HG03342 (cell line): ENCODE data around the gene SYNE2.

Experiments
- ATAC-seq: cut with Tn5 transposase; IDR thresholded peaks from one replicate; pipeline ENCODE4 v1.9.1; 2021; ENCODE audit warnings: mild to moderate bottlenecking, moderate library complexity; ENCODE audit not compliant: unreplicated experiment

The SYNE2 gene

DNA sequence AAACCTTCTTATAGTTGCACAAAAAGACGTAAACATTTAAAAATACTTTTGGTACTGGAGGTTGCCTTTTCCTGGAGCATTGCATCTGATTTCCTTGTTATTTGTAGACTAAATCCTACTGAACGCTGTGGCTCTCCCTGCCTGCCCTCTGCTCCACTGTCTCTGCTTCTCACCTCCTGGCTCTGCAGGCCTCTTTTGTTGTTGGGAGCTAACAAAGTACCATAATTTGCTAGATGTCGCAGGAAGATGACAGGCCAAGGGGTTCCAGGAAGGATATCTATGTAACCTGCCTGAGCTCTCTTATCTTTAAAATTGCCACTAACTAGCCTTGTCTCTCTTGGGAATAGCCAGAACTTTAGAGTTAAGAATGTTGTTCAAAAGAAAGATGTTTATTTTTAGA is 21.4 kb downstream of the SYNE2 start:
- ATAC-seq: no peak

DNA sequence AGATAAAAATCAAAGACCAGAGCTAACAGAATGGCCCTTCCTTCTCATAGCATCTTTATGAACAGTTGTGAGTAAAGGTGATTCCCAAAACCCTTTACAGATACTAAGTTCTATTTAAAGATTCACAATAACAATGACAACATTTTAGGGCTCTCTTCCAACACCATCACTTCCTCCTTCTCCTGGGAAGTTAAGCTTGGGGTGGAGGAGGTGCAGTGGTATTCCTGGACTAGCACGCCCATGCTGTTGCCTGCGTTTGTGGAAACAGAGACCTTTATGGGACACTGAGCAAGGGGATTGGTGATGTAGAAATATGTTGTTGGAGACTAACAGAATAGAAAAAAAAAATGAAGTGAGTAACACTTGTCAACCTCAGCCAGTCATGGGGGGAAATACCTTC is 22.5 kb downstream of the SYNE2 start:
- no peak for ATAC-seq

DNA sequence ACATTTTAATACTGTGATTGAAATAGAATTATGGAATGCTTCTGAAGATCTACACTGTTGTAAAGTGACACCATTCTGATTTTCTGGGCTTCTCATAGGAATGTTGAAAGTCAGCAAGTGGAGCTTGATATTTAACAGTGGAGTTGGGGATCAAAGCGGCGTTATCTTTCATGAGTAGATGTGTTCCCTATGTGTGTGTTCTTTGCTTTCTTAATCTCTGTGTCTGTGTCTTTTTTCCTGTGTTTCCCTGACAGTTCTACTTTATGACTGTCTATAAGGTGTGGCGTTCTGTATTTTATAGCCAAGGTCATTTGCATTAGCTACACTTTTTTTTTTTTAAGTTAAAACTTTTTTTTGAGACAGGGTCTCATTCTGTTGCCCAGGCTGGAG is 24.7 kb downstream of the SYNE2 start:
- ATAC-seq: no peak

DNA sequence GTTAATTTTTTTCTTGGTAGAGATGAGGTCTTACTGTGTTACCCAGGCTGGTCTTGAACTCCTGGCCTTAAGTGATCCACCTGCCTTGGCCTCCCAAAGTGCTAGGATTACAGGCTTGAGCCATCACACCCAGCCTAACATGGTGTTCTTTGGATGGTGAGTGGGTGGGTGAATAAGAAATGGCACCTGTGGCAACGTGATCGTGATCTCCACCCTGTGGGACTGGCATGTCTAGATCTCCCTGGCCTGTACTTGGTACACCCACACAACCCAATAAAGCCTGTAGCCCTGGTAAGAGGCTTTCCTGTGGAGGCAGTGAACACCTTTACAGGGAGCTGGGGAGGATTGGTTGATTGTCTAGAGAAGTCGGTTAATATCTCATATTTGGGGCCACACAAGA is 25.2 kb downstream of the SYNE2 start:
- no peak for ATAC-seq

DNA sequence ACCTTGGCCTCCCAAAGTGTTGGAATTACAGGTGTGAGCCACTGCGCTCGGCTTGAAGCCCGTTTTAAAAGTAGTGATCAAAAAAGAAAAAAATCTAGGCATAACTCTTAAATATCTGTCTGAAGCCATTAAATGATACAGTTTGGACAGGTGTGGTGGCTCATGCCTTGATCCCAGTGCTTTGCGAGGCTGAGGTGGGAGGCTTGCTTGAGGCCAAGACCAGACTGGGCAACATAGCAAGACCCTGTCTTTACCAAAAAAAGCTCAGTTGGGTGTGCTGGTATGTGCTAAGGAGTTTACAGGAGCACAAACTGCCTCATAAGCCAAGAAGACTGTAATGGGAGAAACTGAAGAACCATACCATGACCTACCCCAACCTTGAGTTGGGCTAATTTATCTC is 26.0 kb downstream of the SYNE2 start:
- ATAC-seq: no peak

DNA sequence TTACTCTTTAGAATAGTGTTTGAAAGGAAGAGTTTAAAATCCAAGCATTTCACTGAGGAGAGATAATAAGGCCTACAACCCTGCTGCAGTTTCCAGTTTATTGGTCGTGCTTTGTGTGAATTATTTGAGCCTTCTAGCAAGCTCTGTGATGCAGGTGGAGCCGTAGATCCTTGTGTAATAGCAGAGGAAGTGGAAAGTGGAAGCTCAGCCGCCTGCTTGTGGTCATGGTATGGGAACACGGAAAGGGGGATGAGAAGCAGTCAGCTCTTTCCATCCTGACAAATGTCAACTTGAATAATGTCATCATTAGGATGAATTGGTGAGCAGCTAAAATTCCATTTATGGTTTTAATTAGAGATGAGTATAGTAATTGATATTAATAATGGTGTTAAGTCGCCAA is 29.1 kb downstream of the SYNE2 start:
- no peak for ATAC-seq

DNA sequence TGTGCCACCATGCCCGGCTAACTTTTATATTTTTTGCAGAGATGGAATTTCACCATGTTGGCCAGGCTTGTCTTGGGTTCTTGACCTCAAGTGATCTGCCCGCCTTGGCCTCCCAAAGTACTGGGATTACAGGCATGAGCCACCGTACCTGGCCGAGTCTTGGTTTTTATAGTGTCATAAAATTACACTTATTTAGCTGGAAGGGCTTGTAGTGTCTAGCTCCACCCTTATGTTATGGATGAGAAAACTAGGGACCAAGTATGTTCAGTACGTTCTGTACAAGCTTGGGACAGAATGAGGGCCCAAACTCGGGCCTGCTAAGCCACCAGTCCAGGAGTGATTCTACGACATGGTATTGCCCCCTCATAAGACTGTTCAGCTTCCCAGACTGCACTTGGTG is 35.1 kb downstream of the SYNE2 start:
- ATAC-seq: no peak

DNA sequence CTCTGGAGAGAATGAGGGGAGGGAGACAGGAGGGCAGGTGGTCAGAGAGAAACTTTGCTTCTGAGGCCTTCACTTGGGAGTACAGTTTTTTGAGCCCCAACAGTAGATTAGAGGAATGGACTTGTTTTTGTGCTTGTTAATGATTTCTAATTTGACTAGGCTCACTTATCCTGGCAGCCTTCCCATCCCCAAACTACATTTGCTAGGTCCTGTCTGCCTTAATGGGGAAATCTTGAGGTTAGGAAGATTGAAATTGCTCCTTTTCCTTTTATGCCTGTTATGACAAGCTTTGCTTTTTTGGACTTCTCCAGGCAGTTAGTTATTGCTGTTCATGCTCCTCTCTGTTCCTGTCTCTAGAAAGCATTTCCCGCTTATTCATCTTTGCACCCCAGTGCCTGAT is 37.7 kb downstream of the SYNE2 start:
- ATAC-seq: no peak

DNA sequence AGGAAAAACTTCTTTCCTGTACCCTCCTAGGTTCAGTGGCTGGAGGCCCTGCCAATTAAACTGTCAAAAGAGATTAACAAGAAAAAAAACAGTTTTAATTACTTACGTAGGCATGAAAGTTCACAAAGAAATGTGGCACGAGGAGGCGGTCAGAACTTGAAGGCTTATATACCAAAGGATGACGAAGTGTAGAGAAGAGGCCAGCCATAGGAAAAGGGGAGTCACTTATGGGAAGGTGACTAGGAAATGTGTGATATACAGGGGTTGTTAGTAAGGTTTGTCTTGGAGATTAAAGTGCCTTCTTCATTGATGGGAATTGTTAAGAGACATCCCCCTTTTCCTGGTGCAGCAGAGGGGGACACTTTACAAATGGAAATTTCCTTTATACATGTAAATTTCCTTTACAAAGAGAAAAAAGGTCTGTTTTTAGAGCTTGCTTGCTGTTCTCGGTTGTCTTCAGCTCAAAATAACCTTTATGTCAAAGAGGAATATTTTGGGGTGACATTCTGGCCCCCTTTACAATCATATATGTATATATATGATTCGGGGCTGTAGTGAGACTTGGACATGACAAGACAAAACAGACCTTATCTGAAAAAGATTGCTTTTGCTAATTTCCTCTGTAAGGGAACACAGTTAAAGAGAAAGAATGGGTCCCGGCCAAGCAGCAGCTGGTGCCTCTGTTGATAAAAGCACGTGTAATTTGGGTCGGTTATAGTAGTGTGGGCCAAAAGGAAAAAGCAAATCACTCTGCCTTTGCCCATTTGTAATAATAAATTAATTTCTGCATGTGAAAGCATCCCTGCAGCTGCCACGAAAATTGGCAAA is 38.6 kb downstream of the SYNE2 start:
- no peak for ATAC-seq

DNA sequence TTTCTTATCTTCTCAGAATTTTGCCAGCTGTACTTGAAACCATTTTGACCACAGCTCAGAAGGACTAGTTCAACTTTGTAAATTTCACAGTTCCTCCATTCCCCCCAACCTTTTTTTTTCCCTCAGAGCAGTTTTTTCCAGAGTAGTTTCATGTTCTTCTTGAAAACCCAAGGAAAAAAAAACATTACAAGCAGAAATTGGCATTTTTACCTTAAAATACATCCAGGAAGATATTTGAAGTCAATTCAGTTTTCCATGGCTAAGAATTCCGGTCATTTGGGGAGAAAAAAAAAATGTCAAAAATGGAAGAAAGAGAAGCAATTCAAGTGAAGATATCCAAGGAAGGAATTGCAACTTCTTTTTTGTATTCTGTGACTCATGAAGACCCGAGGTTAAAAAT is 39.5 kb downstream of the SYNE2 start:
- no peak for ATAC-seq

DNA sequence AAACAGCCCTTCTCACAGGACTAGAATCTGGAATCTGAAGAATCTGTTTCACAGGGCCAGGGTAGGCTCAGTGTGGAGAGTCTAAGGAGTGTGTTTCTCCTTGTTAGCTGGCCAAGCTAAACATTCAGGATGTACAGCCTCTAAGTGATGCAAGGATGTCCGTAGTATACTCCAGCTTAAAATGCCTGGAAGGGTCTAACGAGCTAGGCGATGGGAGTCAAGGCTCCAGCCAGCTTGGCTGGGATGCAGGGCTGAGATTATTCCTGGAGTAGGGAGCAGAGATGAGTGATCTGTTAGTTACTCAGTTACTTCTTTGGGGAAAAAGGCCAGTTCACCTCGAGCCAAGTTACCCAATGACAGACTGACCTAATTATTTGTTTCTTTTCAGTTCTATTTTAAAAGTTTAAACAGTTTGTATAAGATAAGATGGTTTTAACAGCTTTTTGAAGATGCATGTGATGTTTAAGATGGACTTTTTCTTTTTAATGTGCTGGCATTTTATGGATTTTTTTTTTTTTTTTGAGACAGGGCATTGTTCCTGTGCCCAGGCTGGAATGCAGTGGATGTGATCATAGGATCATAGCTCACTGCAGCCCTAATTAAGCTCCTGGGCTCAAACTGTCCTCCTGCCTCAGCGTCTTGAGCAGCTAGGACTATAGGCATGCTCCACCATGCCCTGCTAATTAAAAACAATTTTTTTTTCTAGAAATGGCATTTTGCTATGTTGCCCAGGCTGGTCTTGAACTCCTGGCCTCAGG is 41.1 kb downstream of the SYNE2 start:
- ATAC-seq: no peak

DNA sequence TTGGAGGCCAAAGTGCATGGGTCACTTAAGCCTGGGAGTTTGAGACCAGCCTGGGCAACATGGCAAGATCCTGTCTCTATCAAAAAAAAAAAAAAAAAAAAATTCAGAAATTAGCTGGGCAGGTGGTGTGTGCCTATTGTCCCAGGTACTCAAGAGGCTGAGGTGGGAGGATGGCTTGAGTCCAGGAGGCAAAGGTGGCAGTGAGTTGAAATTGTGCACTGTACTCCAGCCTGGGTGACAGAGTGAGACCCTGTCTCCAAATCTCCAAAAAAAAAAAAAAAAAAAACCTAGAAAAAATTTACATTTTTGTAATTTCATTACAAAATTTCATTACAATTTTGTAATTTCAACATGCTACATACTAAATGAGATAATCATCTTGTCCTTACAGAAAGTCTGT is 42.7 kb downstream of the SYNE2 start:
- ATAC-seq: no peak

DNA sequence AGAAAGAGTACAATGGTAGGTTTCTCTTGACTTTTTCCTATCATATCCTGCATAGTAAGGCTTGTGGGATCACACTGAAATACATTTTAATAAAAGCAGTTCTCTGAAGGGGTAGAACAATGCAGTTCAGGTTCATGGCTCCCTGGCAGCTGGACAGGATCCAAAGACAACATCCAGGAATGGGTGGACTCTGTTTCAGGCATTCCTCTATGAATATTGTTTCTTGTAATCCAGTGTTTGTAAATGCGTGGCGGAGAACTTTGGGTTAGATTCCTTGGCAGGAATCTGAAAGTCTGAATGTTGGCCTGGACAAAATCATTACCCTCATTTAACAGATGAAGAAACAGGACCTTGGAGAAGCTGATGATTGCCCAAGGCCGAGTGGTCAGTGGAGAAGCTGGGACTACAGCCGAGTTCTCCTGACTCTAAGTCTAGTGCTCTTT is 43.5 kb downstream of the SYNE2 start:
- ATAC-seq: no peak

DNA sequence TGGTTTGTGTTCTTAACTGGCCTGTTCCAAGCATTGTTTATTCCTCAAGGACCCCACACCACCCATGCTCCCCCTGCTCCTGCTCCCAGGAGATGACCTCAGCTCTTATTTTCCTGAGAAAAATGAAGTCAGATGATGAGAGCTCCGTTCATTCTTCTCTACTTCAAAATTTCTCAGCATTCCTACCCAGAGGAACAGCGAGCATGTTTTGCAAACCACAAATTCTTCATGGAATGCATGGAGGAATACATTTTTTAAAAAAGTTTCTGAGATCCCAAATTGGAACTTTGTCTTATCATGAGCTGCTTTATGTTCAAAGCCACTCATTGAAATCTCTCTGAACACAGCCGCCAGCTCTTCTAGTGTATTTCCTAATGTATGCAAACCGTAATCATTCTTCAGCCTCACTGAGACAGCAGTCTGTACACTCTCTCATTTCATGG is 44.9 kb downstream of the SYNE2 start:
- no peak for ATAC-seq

DNA sequence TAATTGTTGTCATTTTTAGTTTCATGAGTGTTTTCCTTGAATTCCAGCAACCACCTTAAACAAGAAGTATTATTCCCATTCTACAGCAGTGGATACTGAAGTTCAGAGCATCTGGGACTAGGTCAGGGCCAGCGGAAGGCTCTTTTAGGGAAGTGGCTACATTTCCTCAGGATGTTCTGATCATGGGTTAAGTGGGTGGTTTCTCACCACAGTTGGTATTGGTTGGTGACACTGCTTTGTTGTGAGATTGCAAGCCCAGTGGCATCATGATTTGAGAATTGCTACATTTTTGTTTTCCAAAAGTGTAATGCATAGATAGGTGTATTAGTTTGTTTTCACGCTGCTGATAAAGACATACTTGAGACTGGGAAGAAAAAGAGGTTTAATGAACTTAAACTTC is 47.1 kb downstream of the SYNE2 start:
- ATAC-seq: no peak

DNA sequence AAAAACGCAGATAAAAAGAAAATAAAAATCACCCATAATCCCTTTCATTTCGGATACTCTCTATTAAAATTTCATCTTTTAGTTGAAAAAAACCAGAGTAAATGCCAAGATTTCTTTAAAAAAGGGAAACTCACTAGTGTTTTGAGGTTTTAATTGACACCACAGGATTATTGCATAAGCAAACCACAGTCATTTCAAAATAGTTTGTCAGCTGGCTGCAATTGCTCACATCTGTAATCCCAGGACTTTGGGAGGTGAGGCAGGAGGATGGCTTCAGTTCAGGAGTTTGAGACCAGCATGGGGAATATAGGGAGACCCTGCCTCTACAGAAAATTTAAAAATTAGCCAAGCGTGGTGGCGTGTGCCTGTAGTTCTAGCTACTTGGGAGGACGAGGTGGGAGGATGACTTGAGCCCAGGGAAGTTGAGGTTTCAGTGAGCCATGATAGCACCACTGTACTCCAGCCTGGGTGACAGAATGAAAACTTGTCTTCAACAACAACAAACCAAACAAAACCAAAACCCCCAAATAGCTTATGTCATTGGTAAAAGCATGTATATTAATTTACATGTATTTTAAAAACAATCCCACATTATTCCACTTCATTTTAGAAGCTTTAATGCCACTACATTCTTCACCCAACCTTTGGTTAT is 48.8 kb downstream of the SYNE2 start:
- no peak for ATAC-seq

DNA sequence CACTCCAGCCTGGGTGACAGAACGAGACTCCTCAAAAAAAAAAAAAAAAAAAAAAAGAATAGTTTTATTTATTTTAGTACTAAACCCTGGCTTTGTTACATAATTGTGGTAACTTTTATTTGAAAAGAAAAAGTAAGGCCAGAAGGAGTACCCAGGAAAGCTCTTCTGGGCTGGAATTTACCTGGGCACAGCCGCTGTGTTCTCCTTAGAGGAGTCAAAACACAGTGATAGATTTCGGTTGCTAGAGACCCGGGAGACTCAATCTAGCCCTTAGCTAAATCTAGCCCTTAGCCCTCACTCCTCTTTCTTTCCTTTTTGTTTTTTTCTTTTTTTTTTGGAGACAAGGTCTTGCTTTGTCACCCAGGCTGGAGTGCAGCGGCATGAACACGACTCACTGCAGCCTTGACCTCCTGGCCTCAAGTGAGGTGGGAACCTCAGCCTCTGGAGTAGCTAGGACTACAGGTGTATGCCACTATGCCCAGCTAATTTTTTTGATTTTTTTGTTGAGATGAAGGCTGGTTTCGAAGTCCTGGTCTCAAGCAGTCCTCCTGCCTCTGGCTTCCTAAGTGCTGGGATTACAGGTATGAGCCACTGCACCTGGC is 49.7 kb downstream of the SYNE2 start:
- ATAC-seq: no peak

DNA sequence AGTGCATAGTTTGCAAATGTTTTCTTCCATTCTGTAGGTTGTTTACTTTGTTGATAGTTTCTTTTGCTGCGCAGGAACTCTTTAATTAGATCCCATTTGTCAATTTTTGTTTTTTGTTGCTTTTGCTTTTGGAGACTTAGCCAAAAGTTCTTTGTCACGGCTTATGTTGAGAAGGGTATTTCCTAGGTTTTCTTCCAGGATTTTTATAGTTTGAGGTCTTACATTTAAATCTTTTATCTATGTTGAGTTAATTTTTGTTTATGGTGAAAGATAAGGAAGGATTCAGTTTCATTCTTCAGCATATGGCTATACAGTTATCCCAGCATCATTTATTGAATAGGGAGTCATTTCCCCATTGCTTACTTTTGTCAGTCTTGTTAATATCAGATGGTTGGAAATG is 51.9 kb downstream of the SYNE2 start:
- no peak for ATAC-seq

DNA sequence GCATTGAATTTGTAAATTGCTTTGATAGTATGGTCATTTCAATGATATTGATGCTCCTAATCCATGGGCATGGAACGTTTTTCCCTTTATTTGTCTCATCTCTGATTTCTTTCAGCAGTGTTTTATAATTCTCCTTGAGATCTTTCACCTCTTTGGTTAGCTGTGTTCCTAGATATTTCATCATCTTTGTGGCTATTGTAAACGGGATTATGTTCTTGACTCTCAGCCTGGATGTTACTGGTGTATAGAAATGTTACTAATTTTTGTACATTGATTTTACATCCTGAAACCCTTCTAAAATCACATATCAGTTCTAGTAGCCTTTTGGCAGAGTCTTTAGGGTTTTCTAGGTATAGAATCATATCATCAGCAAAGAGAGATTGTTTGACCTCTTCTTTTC is 52.6 kb downstream of the SYNE2 start:
- no peak for ATAC-seq

DNA sequence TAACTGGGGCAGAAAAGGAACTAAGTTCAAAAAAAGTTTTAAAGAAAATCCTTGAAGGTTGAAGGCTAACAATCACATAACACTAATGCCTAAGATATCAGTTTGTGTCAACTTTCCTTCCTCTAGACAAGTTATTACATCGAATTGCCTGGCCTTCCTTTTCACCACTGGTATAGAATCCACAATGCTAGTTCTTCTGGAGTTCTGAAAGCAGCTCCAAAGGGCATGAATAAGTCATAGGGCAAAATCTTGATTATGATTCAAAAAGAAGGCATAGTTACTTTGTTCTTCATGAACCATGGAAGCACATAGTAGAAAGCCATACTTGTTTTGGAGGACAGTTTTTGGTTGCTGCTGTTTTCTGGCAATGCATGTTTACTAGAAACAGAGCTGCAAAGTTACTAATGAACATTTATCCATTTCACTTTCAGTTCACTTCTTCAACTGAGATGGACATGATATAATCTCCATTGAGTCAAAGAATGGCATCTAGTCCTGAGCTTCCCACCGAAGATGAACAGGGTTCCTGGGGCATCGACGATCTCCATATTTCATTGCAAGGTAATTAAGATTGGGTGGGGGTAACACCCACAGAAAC is 56.0 kb downstream of the SYNE2 start:
- no peak for ATAC-seq

DNA sequence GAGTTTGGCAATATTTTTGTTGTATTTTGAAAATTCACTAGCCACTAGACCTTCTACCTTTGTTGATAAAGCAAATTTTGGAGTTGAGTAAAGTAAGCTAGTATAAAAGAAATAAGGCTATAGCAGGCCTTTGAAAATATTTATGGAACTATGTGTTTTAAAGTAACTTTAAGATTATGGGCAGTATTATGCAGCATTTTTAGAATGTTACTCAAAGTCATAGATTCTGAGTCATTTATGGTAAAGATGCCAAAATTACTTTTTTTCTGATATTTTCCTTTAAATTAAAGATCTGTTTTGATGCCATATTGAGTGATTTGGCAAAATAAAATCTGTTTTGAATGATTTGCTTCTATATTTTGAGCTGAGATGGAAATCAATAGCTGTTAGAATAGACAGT is 57.2 kb downstream of the SYNE2 start:
- ATAC-seq: no peak
